IMR-90 (cell line): ENCODE results near the gene MCTP1. TPM values are rescaled to one million over a fixed set of nuclear protein-coding genes. Genes with fewer than 3 reads are reported as not detected.

Experiments used
- ATAC-seq: fragments of 200-7000 bp; cut with Tn5 transposase; 2 replicates; pipeline ENCODE4 v1.9.1; 2020; ENCODE audit warnings: low read depth, mild to moderate bottlenecking, moderate library complexity
- BruUV-seq: library from RNA; stranded (reverse); fragments of 400-500 nt; replicated peaks from 2 replicates; lab custom pipeline; 2021; lab: Mats Ljungman, UMichigan
- CTCF ChIA-PET: fragments of 300-600 bp; formaldehyde crosslinking; extraction: SDS; loops from one replicate; lab custom pipeline; 2021; ENCODE audit warnings: antibody characterized with exemption; lab: Yijun Ruan, JAX
- POLR2A ChIA-PET: fragments of 300-600 bp; sonication (Branson Sonifier 250); formaldehyde crosslinking; loops from one replicate; lab custom pipeline; 2022; ENCODE audit warnings: antibody characterized with exemption; ENCODE audit not compliant: unreplicated experiment; lab: Charles Lee
- DNase-seq: peaks from one replicate; pipeline ENCODE4 v3.0.0; 2013
- H2AFZ ChIP-seq: replicated peaks from 2 replicates; pipeline ENCODE3; 2013; ENCODE audit warnings: low read length, mild to moderate bottlenecking; ENCODE audit not compliant: poor library complexity
- H2AK5ac ChIP-seq: 2 replicates; pipeline ENCODE4 v1.6.1; 2013; ENCODE audit warnings: low read depth, low read length, inconsistent platforms
- H2AK9ac ChIP-seq: replicated peaks from 2 replicates; pipeline ENCODE3; 2013; ENCODE audit warnings: mild to moderate bottlenecking, low read depth, low read length, moderate library complexity; ENCODE audit not compliant: poor library complexity
- H2BK120ac ChIP-seq: 2 replicates; pipeline ENCODE4 v1.6.1; 2013; ENCODE audit warnings: low read depth, low read length, inconsistent platforms
- H2BK15ac ChIP-seq: 3 replicates; pipeline ENCODE4 v1.6.1; 2013; ENCODE audit warnings: low read depth, low read length, inconsistent platforms
- H2BK20ac ChIP-seq: 2 replicates; pipeline ENCODE4 v1.6.1; 2013; ENCODE audit warnings: low read depth, mild to moderate bottlenecking, inconsistent platforms, low read length, moderate library complexity
- H2BK5ac ChIP-seq: 2 replicates; pipeline ENCODE4 v1.6.1; 2013; ENCODE audit warnings: mild to moderate bottlenecking, low read depth, low read length, inconsistent platforms; ENCODE audit not compliant: poor library complexity, severe bottlenecking
- H3K14ac ChIP-seq: replicated peaks from 2 replicates; pipeline ENCODE4 v1.6.1; 2013; ENCODE audit warnings: low read depth, low read length, inconsistent platforms
- H3K18ac ChIP-seq: 2 replicates; pipeline ENCODE4 v1.6.1; 2013; ENCODE audit warnings: low read depth, low read length, control low read depth
- H3K23ac ChIP-seq: 2 replicates; pipeline ENCODE4 v1.6.1; 2013; ENCODE audit warnings: low read depth, low read length, inconsistent platforms
- H3K27ac ChIP-seq: 2 replicates; pipeline ENCODE4 v1.5.1; 2013; ENCODE audit warnings: mild to moderate bottlenecking, control low read depth, low read length; ENCODE audit not compliant: insufficient read depth
- H3K27me3 ChIP-seq: 2 replicates; pipeline ENCODE4 v1.6.1; 2013; ENCODE audit warnings: low read length; ENCODE audit not compliant: control insufficient read depth, insufficient read depth
- H3K36me3 ChIP-seq: 2 replicates; pipeline ENCODE4 v1.6.1; 2013; ENCODE audit warnings: low read length, mixed read lengths; ENCODE audit not compliant: control insufficient read depth, insufficient read depth
- H3K4ac ChIP-seq: 2 replicates; pipeline ENCODE4 v1.6.1; 2013; ENCODE audit warnings: low read depth, low read length, inconsistent platforms
- H3K4me1 ChIP-seq: 2 replicates; pipeline ENCODE4 v1.6.1; 2013; ENCODE audit warnings: low read length, mixed read lengths; ENCODE audit not compliant: control insufficient read depth, insufficient read depth
- H3K4me2 ChIP-seq: 2 replicates; pipeline ENCODE4 v1.6.1; 2013; ENCODE audit warnings: low read depth, mild to moderate bottlenecking, control low read depth, low read length, moderate library complexity
- H3K4me3 ChIP-seq: 2 replicates; pipeline ENCODE4 v1.5.1; 2013; ENCODE audit warnings: low read depth, mild to moderate bottlenecking, control low read depth, low read length, moderate library complexity; ENCODE audit not compliant: insufficient read depth
- H3K56ac ChIP-seq: 2 replicates; pipeline ENCODE4 v1.6.1; 2013; ENCODE audit warnings: low read length, inconsistent platforms; ENCODE audit not compliant: insufficient read depth; ENCODE audit errors: extremely low read depth
- H3K79me1 ChIP-seq, 2 experiments: 2 replicates each; pipeline ENCODE4 v1.6.1; 2013; ENCODE audit warnings: low read length in 2 of 2, inconsistent platforms in 1 of 2, low read depth in 1 of 2
- H3K9ac ChIP-seq: 2 replicates; pipeline ENCODE4 v1.6.1; 2013; ENCODE audit warnings: low read depth, low read length, control low read depth
- H3K9me1 ChIP-seq: 2 replicates; pipeline ENCODE4 v1.6.1; 2013; ENCODE audit warnings: low read length, inconsistent platforms; ENCODE audit not compliant: insufficient read depth
- H3K9me3 ChIP-seq: 2 replicates; pipeline ENCODE4 v1.6.1; 2013; ENCODE audit warnings: low read length; ENCODE audit not compliant: control insufficient read depth, insufficient read depth
- H4K20me1 ChIP-seq: 2 replicates; pipeline ENCODE4 v1.6.1; 2013; ENCODE audit warnings: low read length, inconsistent platforms; ENCODE audit not compliant: insufficient read depth
- H4K5ac ChIP-seq: 2 replicates; pipeline ENCODE4 v1.6.1; 2013; ENCODE audit warnings: mild to moderate bottlenecking, low read depth, low read length, control low read depth
- H4K8ac ChIP-seq, 2 experiments: 2 replicates each; pipeline ENCODE4 v1.6.1; 2013; ENCODE audit warnings: low read depth in 2 of 2, low read length in 2 of 2, control low read depth in 1 of 2, inconsistent platforms in 1 of 2
- H4K91ac ChIP-seq: 2 replicates; pipeline ENCODE4 v1.6.1; 2013; ENCODE audit warnings: low read depth, low read length, inconsistent platforms; ENCODE audit not compliant: insufficient read depth
- CTCF ChIP-seq: conservative IDR thresholded peaks from 2 replicates; pipeline ENCODE4 v1.5.1; 2012; ENCODE audit warnings: mild to moderate bottlenecking, low read depth, low read length, improper control_type of control experiment
- ELK1 ChIP-seq: fragments of 150-350 bp; IDR thresholded peaks from 2 replicates; pipeline ENCODE4 v1.6.1; 2016; ENCODE audit warnings: low read depth, mild to moderate bottlenecking, low read length, moderate library complexity, borderline replicate concordance
- MAZ ChIP-seq: IDR thresholded peaks from 2 replicates; pipeline ENCODE4 v1.6.1; 2012; ENCODE audit warnings: low read depth, mild to moderate bottlenecking, low read length, improper control_type of control experiment, moderate library complexity, borderline replicate concordance
- NFE2L2 ChIP-seq: fragments of 150-350 bp; IDR thresholded peaks from 2 replicates; pipeline ENCODE4 v1.6.1; 2016; ENCODE audit warnings: low read depth, mild to moderate bottlenecking, low read length
- RCOR1 ChIP-seq: IDR thresholded peaks from 2 replicates; pipeline ENCODE4 v1.6.1; 2012; ENCODE audit warnings: mild to moderate bottlenecking, low read length, improper control_type of control experiment; ENCODE audit not compliant: insufficient replicate concordance
- SMC3 ChIP-seq: fragments of 150-350 bp; IDR thresholded peaks from 2 replicates; pipeline ENCODE4 v1.6.1; 2016; ENCODE audit warnings: low read depth, mild to moderate bottlenecking, antibody characterized with exemption, low read length, moderate library complexity
- dilution Hi-C: fragments of 300-500 bp; cut with HindIII; formaldehyde crosslinking; loops from one replicate; pipeline ENCODE4 v1.14.3; 2018; ENCODE audit warnings: low sequenced_read_pairs; ENCODE audit not compliant: unreplicated experiment
- in situ Hi-C: fragments of 300-500 bp; cut with MboI; formaldehyde crosslinking; loops from 3 replicates; pipeline ENCODE4 v1.14.3; 2019; ENCODE audit warnings: low sequenced_read_pairs, inconsistent platforms, mixed read lengths
- intact Hi-C: fragments of 100-400 bp; cut with micrococcal nuclease; formaldehyde crosslinking; loops from 2 replicates; pipeline ENCODE4 v1.10.0; 2022
- polyA plus RNA-seq, 3 experiments: library from polyadenylated mRNA; depleted of rRNA; stranded (reverse); fragments of >200 nt; gene quantifications; 2 replicates each; pipeline ENCODE4 v1.2.3, GENCODE V29; 2012; ENCODE audit warnings: low replicate concordance in 1 of 3
- total RNA-seq: library from RNA; depleted of rRNA; stranded (reverse); fragments of >200 nt; gene quantifications from 2 replicates; pipeline ENCODE4 v1.2.3, GENCODE V29; 2012

The MCTP1 gene
- total and polyA plus RNA-seq, 2 of the 4 experiments (the other 2 are of a cell fraction) = 0.21 TPM; not detected in 1

GRCh38 chr5:95172659-95173058 lies 112.2 kb downstream of the MCTP1 start:
- no peak overlapping the region for H3K14ac ChIP-seq
- no peak overlapping the region for H3K9ac ChIP-seq
- no peaks in the 10 kb centered on the region for H3K79me1 ChIP-seq
- H3K4me2 ChIP-seq = no peak overlapping the region
- intact Hi-C loops = no loop called here
- H2BK20ac ChIP-seq = no peak overlapping the region
- in situ Hi-C loops = no loop called here
- no peak for ATAC-seq
- ChIA-PET CTCF (interaction anchor here (0.9 kb wide), 1 partner anchor 21 kb away, joined by 3 read pairs; no protein-coding TSS in a partner anchor), POLR2A (no interaction called here)
- H3K4me3 ChIP-seq = no peak overlapping the region
- no peak overlapping the region for H3K4ac ChIP-seq
- DNase-seq = no peak
- H3K27ac ChIP-seq = no peak overlapping the region
- H2AK5ac ChIP-seq = no peak overlapping the region
- no peaks in the 10 kb centered on the region for H3K9me3 ChIP-seq
- dilution Hi-C loops = no loop called here
- no peak overlapping the region for H2AFZ ChIP-seq
- no peaks in the 10 kb centered on the region for H3K9me1 ChIP-seq
- no peak overlapping the region for H3K56ac ChIP-seq
- TF ChIP-seq NFE2L2 = no peak
- TF ChIP-seq CTCF = no peak
- TF ChIP-seq MAZ = no peak
- no peak for TF ChIP-seq ELK1
- no peak for TF ChIP-seq SMC3
- no peak for TF ChIP-seq RCOR1
- H2AK9ac ChIP-seq = no peak overlapping the region
- no peaks in the 10 kb centered on the region for H3K4me1 ChIP-seq
- H4K20me1 ChIP-seq = no peaks in the 10 kb centered on the region
- no peak overlapping the region for H4K5ac ChIP-seq
- no TSS peak for BruUV-seq
- H4K8ac ChIP-seq = no peak overlapping the region
- H2BK5ac ChIP-seq = no peak overlapping the region
- no peak overlapping the region for H2BK15ac ChIP-seq
- no peak overlapping the region for H3K23ac ChIP-seq
- no peak overlapping the region for H4K91ac ChIP-seq
- H3K18ac ChIP-seq = no peak overlapping the region
- H3K27me3 ChIP-seq = no peaks in the 10 kb centered on the region
- H2BK120ac ChIP-seq = no peak overlapping the region
- H3K36me3 ChIP-seq = no peaks in the 10 kb centered on the region
